Naive B cell (primary cell): ENCODE measurements around the gene REEP2. TPM values are rescaled to one million over a fixed set of nuclear protein-coding genes. Genes with fewer than 3 reads are reported as not detected.
"Not testable (repeated sequence)": the region's sequence is repeated elsewhere in the genome, so short reads cannot be mapped to it uniquely, and the experiment has no call there.

ENCODE experiments used
- ATAC-seq, 2 donors: fragments of 150-1000 bp; cut with Tn5 transposase; 2 replicates each; pipeline ENCODE4 v1.10.0; 2021; ENCODE audit warnings: low read depth in 2 of 2, mild to moderate bottlenecking in 2 of 2, moderate library complexity in 2 of 2
- DNase-seq: peaks from one replicate; pipeline ENCODE4 v3.0.0; 2022
- H3K27ac Mint-ChIP-seq, 6 donors: one replicate each; pipeline ENCODE4 v1.8.0; 2020 to 2022; ENCODE audit warnings: mild to moderate bottlenecking in 6 of 6, mixed read lengths in 6 of 6, moderate library complexity in 5 of 6, inconsistent platforms in 2 of 6
- H3K27me3 Mint-ChIP-seq, 3 donors: one replicate each; pipeline ENCODE4 v1.8.0; 2021 to 2022; ENCODE audit warnings: mixed read lengths in 3 of 3, mild to moderate bottlenecking in 1 of 3
- H3K36me3 Mint-ChIP-seq, 2 donors: one replicate each; pipeline ENCODE4 v1.8.0; 2020 to 2022; ENCODE audit warnings: mixed read lengths in 2 of 2, inconsistent platforms in 1 of 2, mild to moderate bottlenecking in 1 of 2
- H3K4me1 Mint-ChIP-seq, 3 donors: one replicate each; pipeline ENCODE4 v1.8.0; 2020 to 2022; ENCODE audit warnings: mixed read lengths in 3 of 3, inconsistent platforms in 1 of 3, mild to moderate bottlenecking in 1 of 3, moderate library complexity in 1 of 3
- H3K4me3 Mint-ChIP-seq, 8 donors: one replicate each; pipeline ENCODE4 v1.8.0; 2020 to 2022; ENCODE audit warnings: mild to moderate bottlenecking in 8 of 8, mixed read lengths in 8 of 8, moderate library complexity in 8 of 8, inconsistent platforms in 2 of 8
- H3K9me3 Mint-ChIP-seq, 7 donors: one replicate each; pipeline ENCODE4 v1.8.0; 2020 to 2022; ENCODE audit warnings: mixed read lengths in 7 of 7, mild to moderate bottlenecking in 5 of 7, inconsistent platforms in 2 of 7, moderate library complexity in 1 of 7
- polyA plus RNA-seq, 6 donors: library from polyadenylated mRNA; unstranded; fragments of 300-500 nt; fragmentation: Illumina TruSeq; gene quantifications; one replicate each; pipeline ENCODE4 v1.2.3, GENCODE V29; 2021; ENCODE audit warnings: low read depth in 6 of 6

REEP2 gene, protein sequence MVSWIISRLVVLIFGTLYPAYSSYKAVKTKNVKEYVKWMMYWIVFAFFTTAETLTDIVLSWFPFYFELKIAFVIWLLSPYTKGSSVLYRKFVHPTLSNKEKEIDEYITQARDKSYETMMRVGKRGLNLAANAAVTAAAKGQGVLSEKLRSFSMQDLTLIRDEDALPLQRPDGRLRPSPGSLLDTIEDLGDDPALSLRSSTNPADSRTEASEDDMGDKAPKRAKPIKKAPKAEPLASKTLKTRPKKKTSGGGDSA
- polyA plus RNA-seq = not detected

DNA sequence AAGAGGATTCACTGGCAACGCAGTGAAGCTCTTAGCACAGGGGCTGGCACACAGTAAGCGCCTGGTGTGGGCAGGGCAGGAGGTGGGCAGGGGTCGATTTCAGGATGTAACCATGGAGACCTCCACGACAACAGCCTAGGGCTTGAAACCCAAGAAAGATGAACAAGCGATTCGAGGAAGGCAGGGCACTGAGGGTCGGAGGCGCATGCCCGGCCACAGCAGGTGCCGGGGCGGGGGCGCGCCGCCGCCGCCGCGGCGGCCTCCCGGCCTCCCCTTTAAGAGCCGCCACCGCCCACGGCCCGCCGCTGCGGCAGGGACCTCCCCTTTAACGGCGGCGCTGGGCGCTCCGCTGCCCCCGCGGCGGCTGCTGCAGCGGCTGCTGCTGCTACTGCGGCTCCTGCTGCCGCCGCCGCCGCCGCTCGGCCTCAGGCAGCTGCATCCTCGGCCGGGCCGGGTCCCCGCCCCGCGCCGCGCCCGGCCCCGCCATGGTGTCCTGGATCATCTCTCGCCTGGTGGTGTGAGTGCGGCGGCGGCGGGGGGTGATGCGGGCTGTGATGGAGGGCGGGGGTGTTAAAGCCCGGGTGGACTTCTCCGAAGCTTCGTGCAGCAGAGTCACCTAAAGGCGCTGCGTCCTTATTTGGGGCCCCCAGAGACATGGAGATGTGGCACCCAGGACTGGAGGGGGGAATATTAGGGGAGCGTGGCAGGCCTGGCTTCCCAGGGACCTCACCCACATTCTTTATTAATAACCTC, at the start of gene REEP2:
REEP2 (plus strand) TSS at position 334 of the 753 bp plus-strand sequence; CDS start at position 486, 152 bp downstream.
- Mint-ChIP-seq H3K4me1 (peaks cover 17 to 20% (median 18%) of the 10 kb centered on the region in 3 donors), H3K4me3 (peak within 1 kb of the TSS; percentile 68 to 92 (median 86)), H3K27ac (peak within 1 kb of the TSS in 5 of 6 donors; percentile 15 to 76 (median 65)), H3K9me3 (no peaks in the 10 kb centered on the region), H3K36me3 (peaks cover 17 to 21% of the 10 kb centered on the region in 2 donors), H3K27me3 (peaks cover 0 to 10% (median 0%) of the 10 kb centered on the region in 3 donors)
- DNase-seq = peak; percentile 63
- ATAC-seq = peak; percentile 88

DNA sequence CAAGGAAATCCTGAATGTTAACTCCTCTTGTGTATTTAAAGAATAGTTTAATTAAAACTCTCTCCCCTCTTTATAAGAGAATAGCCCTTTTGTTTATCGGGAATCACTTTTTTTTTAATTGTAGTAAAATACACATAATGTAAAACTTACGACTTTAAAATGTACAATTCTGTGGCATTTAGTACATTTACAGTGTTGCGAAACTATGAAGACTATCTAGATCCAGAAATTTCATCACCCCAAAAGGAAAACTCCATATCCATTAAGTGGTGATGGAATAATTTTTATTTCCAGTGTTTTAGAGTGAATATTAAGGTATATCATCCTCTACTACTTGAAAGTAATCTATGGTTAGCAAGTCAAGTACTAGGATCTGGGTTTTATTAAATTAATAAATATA, 49.5 kb upstream of the REEP2 start:
- Mint-ChIP-seq H3K36me3 (peaks cover 16 to 28% of the 10 kb centered on the region in 2 donors), H3K27ac (no peak overlapping the region), H3K4me1 (no peaks in the 10 kb centered on the region), H3K9me3 (no peaks in the 10 kb centered on the region), H3K4me3 (no peak overlapping the region), H3K27me3 (no peaks in the 10 kb centered on the region)
- ATAC-seq (no peak), DNase-seq (no peak)

DNA sequence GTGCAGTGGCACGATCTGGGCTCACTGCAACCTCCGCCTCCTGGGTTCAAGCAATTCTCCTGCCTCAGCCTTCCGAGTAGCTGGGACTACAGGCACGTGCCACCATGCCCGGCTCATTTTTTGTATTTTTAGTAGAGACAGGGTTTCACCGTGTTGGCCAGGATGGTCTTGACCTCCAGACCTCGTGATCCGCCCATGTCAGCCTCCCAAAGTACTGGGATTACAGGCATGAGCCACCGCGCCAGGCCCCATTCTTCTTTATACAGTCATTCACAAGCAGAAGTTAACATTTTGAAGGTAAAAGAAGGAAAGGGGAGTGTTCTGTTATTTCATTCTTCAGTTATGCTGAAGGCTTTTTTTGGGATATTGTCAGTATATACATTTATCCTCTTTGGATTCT, 48.9 kb upstream of the REEP2 start:
- not testable (repeated sequence) for H3K9me3 Mint-ChIP-seq, H3K4me1 Mint-ChIP-seq, DNase-seq, H3K27me3 Mint-ChIP-seq, H3K27ac Mint-ChIP-seq, H3K4me3 Mint-ChIP-seq, ATAC-seq
- peaks cover 22 to 34% of the 10 kb centered on the region in 2 donors for H3K36me3 Mint-ChIP-seq

DNA sequence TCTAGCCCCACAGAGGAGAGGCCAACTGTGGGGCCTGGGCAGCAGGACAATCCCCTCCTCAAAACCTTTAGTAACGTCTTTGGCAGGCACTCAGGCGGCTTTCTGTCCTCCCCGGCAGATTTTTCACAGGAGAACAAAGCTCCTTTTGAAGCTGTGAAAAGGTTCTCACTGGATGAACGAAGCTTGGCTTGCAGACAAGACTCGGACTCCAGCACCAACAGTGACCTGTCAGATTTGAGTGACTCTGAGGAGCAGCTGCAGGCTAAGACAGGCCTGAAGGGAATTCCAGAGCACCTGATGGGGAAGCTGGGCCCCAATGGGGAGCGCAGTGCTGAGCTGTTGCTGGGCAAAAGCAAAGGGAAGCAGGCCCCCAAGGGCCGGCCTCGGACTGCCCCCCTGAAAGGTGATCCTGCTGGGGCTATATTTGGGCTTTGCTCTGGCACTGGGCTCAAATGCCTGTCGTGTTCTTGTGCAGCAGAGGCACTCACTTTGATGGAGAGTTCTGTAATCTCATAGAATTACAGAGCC, 46.9 kb upstream of the REEP2 start:
- peak overlapping the region in 1 of 6 donors; percentile 72 for H3K27ac Mint-ChIP-seq
- no peaks in the 10 kb centered on the region for H3K4me1 Mint-ChIP-seq
- DNase-seq = no peak
- no peaks in the 10 kb centered on the region for H3K9me3 Mint-ChIP-seq
- H3K36me3 Mint-ChIP-seq = peaks cover 28 to 33% of the 10 kb centered on the region in 2 donors
- H3K4me3 Mint-ChIP-seq = no peak overlapping the region
- no peak for ATAC-seq
- H3K27me3 Mint-ChIP-seq = no peaks in the 10 kb centered on the region

DNA sequence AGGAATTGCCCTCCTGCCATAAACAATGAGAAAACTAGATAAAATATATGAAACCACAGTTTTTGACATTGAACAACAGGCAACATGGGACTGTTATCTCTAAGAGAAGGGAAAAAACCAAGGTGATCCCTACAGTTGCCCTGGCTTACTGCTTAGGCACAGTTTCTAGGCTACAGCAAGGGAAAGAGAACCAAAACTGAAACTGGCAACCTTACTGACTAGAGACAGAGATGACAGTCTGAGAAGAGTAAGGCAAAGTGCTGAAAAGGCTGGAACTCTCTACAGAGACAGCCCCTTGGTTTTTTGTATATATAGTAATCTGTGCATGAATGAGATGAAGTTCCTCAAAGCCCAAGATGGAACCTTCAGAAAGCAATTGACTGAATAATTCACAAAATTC, 36.2 kb upstream of the REEP2 start:
- DNase-seq = no peak
- no peaks in the 10 kb centered on the region for H3K9me3 Mint-ChIP-seq
- peaks cover 20 to 37% of the 10 kb centered on the region in 2 donors for H3K36me3 Mint-ChIP-seq
- peaks cover 0 to 5% (median 4%) of the 10 kb centered on the region in 3 donors for H3K4me1 Mint-ChIP-seq
- peak overlapping the region in 1 of 6 donors; percentile 77 for H3K27ac Mint-ChIP-seq
- no peaks in the 10 kb centered on the region for H3K27me3 Mint-ChIP-seq
- ATAC-seq = no peak
- H3K4me3 Mint-ChIP-seq = no peak overlapping the region

DNA sequence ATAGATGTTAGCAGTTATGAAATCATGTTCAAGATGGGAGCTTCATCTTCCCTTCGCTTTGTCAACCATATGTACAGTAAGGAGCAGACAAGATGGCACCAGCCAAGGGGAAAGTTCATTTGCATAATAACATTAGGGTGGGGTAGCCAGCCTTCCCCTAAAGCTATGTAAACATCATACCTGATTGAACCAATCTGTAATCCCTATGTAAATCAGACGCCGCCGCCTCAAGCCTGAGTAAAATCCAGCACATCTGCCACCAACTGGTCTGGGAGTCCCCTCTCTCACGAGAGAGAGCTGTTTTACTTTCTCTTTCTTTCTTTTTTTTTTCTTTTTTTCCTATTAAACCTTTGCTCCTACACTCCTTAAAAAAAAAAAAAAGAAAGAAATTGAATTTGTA, 30.8 kb upstream of the REEP2 start:
- Mint-ChIP-seq H3K27me3 (no peaks in the 10 kb centered on the region), H3K9me3 (peaks cover 0 to 2% (median 0%) of the 10 kb centered on the region in 7 donors), H3K36me3 (peaks cover 36 to 41% of the 10 kb centered on the region in 2 donors), H3K27ac (peak overlapping the region; percentile 43 to 83 (median 76)), H3K4me1 (peaks cover 0 to 12% (median 8%) of the 10 kb centered on the region in 3 donors), H3K4me3 (no peak overlapping the region)
- peak; percentile 74 to 94 for ATAC-seq
- peak; percentile 5 for DNase-seq

DNA sequence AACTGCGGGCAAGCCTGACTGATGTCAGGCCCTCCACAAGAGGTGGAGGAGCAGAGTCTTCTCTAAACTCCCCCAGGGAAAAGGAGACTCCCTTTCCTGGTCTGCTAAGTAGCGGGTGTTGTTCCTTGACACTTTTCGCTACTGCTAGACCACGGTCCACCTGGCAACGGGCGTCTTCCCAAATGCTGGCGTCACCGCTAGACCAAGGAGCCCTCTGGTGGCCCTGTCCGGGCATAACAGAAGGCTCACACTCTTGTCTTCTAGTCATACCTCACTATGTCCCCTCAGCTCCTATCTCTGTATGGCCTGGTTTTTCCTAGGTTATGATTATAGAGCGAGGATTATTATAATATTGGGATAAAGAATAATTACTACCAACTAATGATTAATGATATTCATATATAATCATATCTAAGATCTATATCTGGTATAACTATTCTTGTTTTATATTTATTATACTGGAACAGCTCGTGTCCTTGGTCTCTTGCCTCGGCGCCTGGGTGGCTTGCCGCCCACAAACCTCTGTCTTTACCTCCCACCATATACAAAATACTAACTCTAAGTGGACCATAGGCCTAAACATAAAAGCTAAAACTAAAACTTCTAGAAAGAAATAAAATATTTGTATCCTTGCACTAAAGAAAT, 27.7 kb upstream of the REEP2 start:
- H3K27ac Mint-ChIP-seq, H3K4me3 Mint-ChIP-seq, H3K9me3 Mint-ChIP-seq, ATAC-seq, H3K27me3 Mint-ChIP-seq: not testable (repeated sequence)
- Mint-ChIP-seq H3K36me3 (peaks cover 28 to 33% of the 10 kb centered on the region in 2 donors), H3K4me1 (peaks cover 0 to 12% (median 8%) of the 10 kb centered on the region in 3 donors)
- DNase-seq = peak; percentile 6

DNA sequence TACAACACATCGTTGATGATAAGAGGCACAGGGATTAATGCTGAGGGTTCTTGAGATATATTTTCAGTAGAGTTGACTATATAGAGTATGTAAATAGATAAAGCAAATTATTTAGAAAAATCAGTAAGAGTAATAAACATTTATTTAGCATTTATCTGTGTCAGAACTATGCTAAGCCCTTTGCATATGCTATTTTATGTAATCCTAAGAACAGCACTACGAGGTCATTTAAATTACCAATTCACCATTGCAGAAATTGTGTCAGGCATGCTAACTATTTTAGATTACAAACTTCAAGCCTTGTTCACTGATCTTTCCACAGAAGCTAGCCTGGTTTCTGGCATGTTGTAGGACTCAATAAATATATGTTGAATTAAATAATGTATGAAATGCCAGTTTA, 20.4 kb upstream of the REEP2 start:
- H3K36me3 Mint-ChIP-seq = peaks cover 27% of the 10 kb centered on the region in 2 donors
- ATAC-seq = no peak
- H3K4me1 Mint-ChIP-seq = no peaks in the 10 kb centered on the region
- DNase-seq = no peak
- no peak overlapping the region for H3K27ac Mint-ChIP-seq
- H3K9me3 Mint-ChIP-seq = no peaks in the 10 kb centered on the region
- H3K4me3 Mint-ChIP-seq = no peak overlapping the region
- H3K27me3 Mint-ChIP-seq = no peaks in the 10 kb centered on the region

DNA sequence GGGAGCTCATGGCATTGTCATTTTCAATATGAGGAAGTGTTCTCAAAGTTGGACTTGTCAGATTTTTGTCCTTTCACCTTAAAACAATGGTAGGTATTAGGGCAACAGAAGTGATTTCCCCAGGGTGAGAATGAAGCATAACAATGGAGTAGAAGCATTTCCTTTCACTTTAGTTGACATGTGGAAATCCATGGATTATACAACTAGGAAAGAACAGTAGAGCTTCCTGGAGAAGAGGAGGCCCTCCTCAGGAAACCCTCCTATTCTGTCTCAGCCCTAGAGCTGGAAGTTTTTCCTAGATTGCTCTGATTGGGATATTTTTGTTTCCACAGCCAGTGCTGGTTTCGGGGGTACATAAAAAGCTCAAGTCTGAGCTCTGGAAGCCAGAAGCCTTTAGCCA, 13.8 kb upstream of the REEP2 start:
- ATAC-seq = no peak
- no peak for DNase-seq
- no peak overlapping the region for H3K4me3 Mint-ChIP-seq
- H3K9me3 Mint-ChIP-seq = no peaks in the 10 kb centered on the region
- no peaks in the 10 kb centered on the region for H3K4me1 Mint-ChIP-seq
- no peaks in the 10 kb centered on the region for H3K27me3 Mint-ChIP-seq
- H3K27ac Mint-ChIP-seq = peak overlapping the region in 2 of 6 donors; percentile 21 to 61
- H3K36me3 Mint-ChIP-seq = peaks cover 53 to 54% of the 10 kb centered on the region in 2 donors

DNA sequence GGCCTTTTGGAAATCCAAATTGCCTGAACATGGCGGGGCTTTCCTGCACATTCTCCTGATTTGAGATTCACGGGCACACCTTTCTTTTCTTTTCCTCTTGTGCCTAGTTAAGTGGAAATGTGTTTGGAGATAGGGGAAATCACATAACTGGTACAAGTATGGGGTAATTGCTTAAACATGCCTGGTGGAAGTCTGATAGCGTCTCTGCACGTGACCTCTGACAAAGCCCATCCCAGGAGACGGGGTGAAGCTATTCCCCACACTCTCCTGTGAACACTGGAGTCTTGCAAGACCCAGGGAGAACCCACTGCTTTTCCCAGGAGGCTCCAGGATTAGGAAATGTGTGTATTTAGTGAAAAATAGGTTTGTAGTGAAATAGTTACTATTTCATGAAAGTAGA, 2.9 kb upstream of the REEP2 start:
- DNase-seq = no peak
- no peak for ATAC-seq
- Mint-ChIP-seq H3K27ac (no peak overlapping the region), H3K9me3 (no peaks in the 10 kb centered on the region), H3K27me3 (peaks cover 0 to 10% (median 0%) of the 10 kb centered on the region in 3 donors), H3K36me3 (peaks cover 26 to 33% of the 10 kb centered on the region in 2 donors), H3K4me1 (peaks cover 17 to 20% (median 18%) of the 10 kb centered on the region in 3 donors), H3K4me3 (no peak overlapping the region)

DNA sequence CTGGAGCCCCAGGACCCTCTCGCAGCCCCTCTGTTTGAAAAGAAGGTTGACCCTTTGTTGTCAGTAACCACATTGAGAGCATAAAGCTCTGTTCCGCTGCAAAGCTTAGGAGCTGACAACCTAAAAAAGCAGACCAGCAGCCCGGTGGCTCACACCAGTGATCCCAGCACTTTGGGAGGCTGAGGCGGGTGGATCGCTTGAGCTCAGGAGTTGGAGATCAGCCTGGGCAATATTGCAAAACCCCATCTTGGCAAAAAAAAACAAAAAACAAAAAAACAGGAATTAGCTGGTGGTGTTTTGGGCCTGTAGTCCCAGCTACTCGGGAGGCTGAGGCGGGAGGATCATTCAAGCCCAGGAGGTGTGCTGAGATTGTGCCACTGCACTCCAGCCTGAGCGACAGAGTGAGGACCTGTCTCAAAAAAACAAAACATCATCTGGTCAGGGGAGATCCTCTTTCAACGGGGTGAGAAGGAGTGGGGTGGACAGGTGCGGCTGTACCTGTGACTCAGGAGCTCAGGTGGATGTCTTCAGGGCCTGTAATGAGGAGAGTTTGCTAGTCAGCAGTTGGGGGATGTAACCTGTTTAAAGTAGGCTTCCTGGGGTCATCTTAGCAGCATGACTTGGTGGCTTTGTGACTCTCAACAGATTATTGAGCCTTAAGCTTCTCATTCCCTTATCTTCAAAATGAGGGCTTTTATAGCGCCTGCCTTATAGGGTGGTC, 694 bp upstream of the REEP2 start:
- Mint-ChIP-seq H3K4me3 (peak overlapping the region; percentile 68 to 92 (median 86)), H3K9me3 (no peaks in the 10 kb centered on the region), H3K27me3 (peaks cover 0 to 10% (median 0%) of the 10 kb centered on the region in 3 donors), H3K36me3 (peaks cover 17 to 21% of the 10 kb centered on the region in 2 donors), H3K4me1 (peaks cover 17 to 20% (median 18%) of the 10 kb centered on the region in 3 donors), H3K27ac (peak overlapping the region in 4 of 6 donors; percentile 15 to 76 (median 62))
- no peak for DNase-seq
- no peak for ATAC-seq

DNA sequence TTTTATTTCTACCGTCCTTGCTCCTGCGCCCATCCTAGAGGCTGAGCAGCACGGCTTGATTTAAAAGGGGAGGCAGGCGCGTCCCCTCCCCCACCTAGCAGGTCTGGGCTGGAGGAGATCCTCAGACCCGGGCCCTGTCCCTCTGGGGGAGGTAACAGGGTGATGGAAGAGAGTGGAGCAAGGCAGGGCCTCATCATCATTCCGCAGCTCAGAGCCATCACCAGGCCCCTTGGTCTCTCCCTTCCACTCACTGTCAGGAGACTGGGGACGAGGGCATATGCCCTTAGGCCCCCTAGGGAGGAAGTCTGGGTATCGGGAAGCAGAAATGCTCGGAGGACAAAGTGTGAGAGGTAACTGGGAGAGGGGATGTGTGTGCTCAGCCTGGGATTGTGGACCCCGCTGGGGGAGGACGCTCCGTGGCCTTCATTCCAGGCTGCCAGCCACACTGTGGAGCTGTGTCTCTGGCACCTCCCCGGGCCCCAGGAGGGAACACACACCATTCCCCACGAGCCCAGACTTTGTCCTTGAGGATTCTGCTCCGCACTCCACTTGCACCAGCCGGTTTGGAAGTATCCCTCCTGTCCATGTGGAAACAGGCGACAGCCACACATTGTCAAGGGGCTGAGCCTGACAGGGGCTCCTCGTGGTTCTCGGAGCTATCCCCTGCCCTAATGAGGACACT, 761 bp downstream of the REEP2 start:
- H3K4me1 Mint-ChIP-seq = peaks cover 17 to 20% (median 18%) of the 10 kb centered on the region in 3 donors
- H3K36me3 Mint-ChIP-seq = peaks cover 13 to 15% of the 10 kb centered on the region in 2 donors
- H3K27ac Mint-ChIP-seq = peak overlapping the region in 1 of 6 donors; percentile 75
- peak overlapping the region; percentile 45 to 88 (median 84) for H3K4me3 Mint-ChIP-seq
- no peaks in the 10 kb centered on the region for H3K9me3 Mint-ChIP-seq
- no peak for DNase-seq
- no peak for ATAC-seq
- H3K27me3 Mint-ChIP-seq = peaks cover 0 to 10% (median 0%) of the 10 kb centered on the region in 3 donors
